Body of pancreas (tissue), 4 donors: ENCODE measurements around the gene RASL10B.

ENCODE experiments used
- POLR2A ChIP-seq, 3 donors: fragments of 450-650 bp; IDR thresholded peaks; one replicate each; pipeline ENCODE4 v1.6.1; 2016; ENCODE audit warnings: antibody characterized with exemption in 3 of 3, mild to moderate bottlenecking in 2 of 3
- TF ChIP-seq, protein P1 (sequence below), 7 experiments: fragments of 450-650 bp in 4 of 7; fragments of 200-600 bp in 3 of 7; sonication (generic) in 3 of 7; IDR thresholded peaks; one replicate each; pipeline ENCODE4 v1.5.1; 2016 to 2019; ENCODE audit warnings: antibody characterized with exemption in 7 of 7

DNA sequence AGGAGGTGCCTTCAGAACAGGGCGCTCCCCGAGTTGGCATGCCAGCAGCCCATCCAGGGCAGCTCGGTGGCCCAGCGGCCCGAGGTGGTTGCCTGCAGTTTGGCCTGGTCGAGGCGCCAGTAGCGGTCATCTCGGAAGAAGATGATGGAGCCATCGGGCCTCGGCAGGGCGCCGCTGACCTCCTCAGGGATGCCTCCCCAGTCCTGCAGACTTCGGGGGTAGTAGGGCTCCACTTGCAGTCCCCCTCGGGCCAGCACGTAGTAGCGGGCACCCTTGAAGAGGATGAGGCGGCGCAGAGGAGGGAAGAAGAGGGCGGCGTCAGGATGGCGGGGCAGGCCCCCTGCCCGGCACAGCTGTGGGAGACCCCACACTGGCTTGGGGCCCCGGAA lies 35.0 kb downstream of the RASL10B start:
- TF ChIP-seq, protein P1, sequence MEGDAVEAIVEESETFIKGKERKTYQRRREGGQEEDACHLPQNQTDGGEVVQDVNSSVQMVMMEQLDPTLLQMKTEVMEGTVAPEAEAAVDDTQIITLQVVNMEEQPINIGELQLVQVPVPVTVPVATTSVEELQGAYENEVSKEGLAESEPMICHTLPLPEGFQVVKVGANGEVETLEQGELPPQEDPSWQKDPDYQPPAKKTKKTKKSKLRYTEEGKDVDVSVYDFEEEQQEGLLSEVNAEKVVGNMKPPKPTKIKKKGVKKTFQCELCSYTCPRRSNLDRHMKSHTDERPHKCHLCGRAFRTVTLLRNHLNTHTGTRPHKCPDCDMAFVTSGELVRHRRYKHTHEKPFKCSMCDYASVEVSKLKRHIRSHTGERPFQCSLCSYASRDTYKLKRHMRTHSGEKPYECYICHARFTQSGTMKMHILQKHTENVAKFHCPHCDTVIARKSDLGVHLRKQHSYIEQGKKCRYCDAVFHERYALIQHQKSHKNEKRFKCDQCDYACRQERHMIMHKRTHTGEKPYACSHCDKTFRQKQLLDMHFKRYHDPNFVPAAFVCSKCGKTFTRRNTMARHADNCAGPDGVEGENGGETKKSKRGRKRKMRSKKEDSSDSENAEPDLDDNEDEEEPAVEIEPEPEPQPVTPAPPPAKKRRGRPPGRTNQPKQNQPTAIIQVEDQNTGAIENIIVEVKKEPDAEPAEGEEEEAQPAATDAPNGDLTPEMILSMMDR (IDR thresholded peaks at IDR 0.05) = no peak
- no peak for TF ChIP-seq POLR2A (IDR thresholded peaks at IDR 0.05)
